Measurements from ENCODE around the gene UBE2V1.

Gene UBE2V1

DNA sequence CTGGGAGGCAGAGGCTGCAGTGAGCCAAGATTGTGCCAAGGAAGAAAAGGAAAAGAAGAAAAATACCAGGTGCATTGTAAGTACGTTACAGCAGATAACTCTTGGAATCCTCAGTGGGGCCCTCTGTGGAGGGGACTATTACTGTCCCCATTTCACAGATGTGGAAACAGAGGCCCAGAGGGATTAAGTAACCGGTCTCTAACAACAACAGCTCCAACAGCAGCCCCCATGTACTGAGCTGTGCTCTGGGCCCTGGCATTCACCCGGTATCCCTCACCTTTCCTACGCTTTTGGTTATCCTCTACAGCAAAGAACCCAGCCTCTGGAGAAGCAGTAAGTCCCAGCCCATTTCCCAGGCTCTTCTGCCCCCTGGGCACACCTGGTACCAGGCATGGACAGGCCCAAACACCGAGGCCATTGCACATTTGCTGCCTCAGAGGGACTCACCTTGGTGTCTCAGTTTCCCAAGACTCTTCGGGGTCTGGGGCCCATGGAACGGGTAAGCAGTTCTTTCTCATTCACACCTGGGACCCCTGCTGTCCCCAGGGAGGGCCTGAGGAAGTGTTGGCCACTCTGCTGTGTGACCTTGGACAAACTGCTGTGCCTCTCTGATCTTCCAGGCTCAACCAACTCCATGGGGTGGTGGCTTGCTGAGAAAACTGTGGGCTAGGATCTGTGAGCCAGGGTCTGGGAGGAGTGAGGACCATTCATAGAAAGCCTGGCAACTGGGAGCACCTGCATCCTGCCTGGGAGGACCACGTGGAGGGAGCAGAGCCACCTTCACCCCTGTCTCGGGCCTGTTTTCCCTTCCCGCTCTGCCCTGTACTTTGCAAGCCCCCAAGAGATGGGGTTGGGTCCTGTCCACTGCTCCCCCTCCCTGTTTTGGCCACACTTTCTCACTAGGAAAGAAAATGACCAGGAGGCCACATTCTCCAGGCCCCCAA lies 70.3 kb downstream of the UBE2V1 start:
- 91 to 93% methylated on average over 10 of the region's 10 CpGs for whole genome bisulfite sequencing, 2 experiments
- Histone ChIP-seq H3K27ac (ENCODE audit: insufficient read depth, low read depth, low read length, poor library complexity, severe bottlenecking) (no peak overlapping the region), H3K36me3 (ENCODE audit: control insufficient read depth, insufficient read depth, low read length) (no peaks in the 10 kb centered on the region), H3K27me3 (ENCODE audit: control insufficient read depth, insufficient read depth, low read length, poor library complexity, severe bottlenecking) (no peaks in the 10 kb centered on the region), H3K4me3 (ENCODE audit: insufficient read depth, low read depth, low read length) (no peak overlapping the region), H3K9me3 (ENCODE audit: control insufficient read depth, low read length) (no peaks in the 10 kb centered on the region), H3K4me1 (ENCODE audit: control insufficient read depth, insufficient read depth, low read length) (no peaks in the 10 kb centered on the region)

- WGBS, 2 experiments, result 91% methylated on average over 16 of the region's 16 CpGs
- Histone ChIP-seq H3K4me1 (ENCODE audit: control insufficient read depth, insufficient read depth, low read length) (no peaks in the 10 kb centered on the region), H3K36me3 (ENCODE audit: control insufficient read depth, insufficient read depth, low read length) (no peaks in the 10 kb centered on the region), H3K4me3 (ENCODE audit: insufficient read depth, low read depth, low read length) (no peak overlapping the region), H3K9me3 (ENCODE audit: control insufficient read depth, low read length) (no peaks in the 10 kb centered on the region), H3K27me3 (ENCODE audit: control insufficient read depth, insufficient read depth, low read length, poor library complexity, severe bottlenecking) (no peaks in the 10 kb centered on the region), H3K27ac (ENCODE audit: insufficient read depth, low read depth, low read length, poor library complexity, severe bottlenecking) (no peak overlapping the region)
Observed at GRCh38 chr20:50041246-50041873, 71.6 kb downstream of the UBE2V1 start.

GRCh38 chr20:50040432-50041245 lies 72.3 kb downstream of the UBE2V1 start:
- Histone ChIP-seq H3K36me3 (ENCODE audit: control insufficient read depth, insufficient read depth, low read length) (no peaks in the 10 kb centered on the region), H3K4me3 (ENCODE audit: insufficient read depth, low read depth, low read length) (no peak overlapping the region), H3K27me3 (ENCODE audit: control insufficient read depth, insufficient read depth, low read length, poor library complexity, severe bottlenecking) (no peaks in the 10 kb centered on the region), H3K27ac (ENCODE audit: insufficient read depth, low read depth, low read length, poor library complexity, severe bottlenecking) (no peak overlapping the region), H3K9me3 (ENCODE audit: control insufficient read depth, low read length) (no peaks in the 10 kb centered on the region), H3K4me1 (ENCODE audit: control insufficient read depth, insufficient read depth, low read length) (no peaks in the 10 kb centered on the region)
- WGBS, 2 experiments, result 79% methylated on average over 17 of the region's 17 CpGs

GRCh38 chr20:50039706-50040431 lies 73.1 kb downstream of the UBE2V1 start:
- Histone ChIP-seq H3K27me3 (ENCODE audit: control insufficient read depth, insufficient read depth, low read length, poor library complexity, severe bottlenecking) (no peaks in the 10 kb centered on the region), H3K27ac (ENCODE audit: insufficient read depth, low read depth, low read length, poor library complexity, severe bottlenecking) (no peak overlapping the region), H3K36me3 (ENCODE audit: control insufficient read depth, insufficient read depth, low read length) (no peaks in the 10 kb centered on the region), H3K4me1 (ENCODE audit: control insufficient read depth, insufficient read depth, low read length) (no peaks in the 10 kb centered on the region), H3K4me3 (ENCODE audit: insufficient read depth, low read depth, low read length) (no peak overlapping the region), H3K9me3 (ENCODE audit: control insufficient read depth, low read length) (no peaks in the 10 kb centered on the region)
- WGBS, 2 experiments, result 75% methylated on average over 10 of the region's 10 CpGs

GRCh38 chr20:50038574-50038991 lies 74.4 kb downstream of the UBE2V1 start:
- Histone ChIP-seq H3K27ac (ENCODE audit: insufficient read depth, low read depth, low read length, poor library complexity, severe bottlenecking) (no peak overlapping the region), H3K9me3 (ENCODE audit: control insufficient read depth, low read length) (no peaks in the 10 kb centered on the region), H3K27me3 (ENCODE audit: control insufficient read depth, insufficient read depth, low read length, poor library complexity, severe bottlenecking) (no peaks in the 10 kb centered on the region), H3K4me3 (ENCODE audit: insufficient read depth, low read depth, low read length) (no peak overlapping the region), H3K36me3 (ENCODE audit: control insufficient read depth, insufficient read depth, low read length) (no peaks in the 10 kb centered on the region), H3K4me1 (ENCODE audit: control insufficient read depth, insufficient read depth, low read length) (no peaks in the 10 kb centered on the region)
- WGBS, 2 experiments, result 49 to 52% methylated on average over 10 of the region's 10 CpGs

GRCh38 chr20:50038169-50038568 lies 74.8 kb downstream of the UBE2V1 start:
- H3K27ac ChIP-seq (ENCODE audit: insufficient read depth, low read depth, low read length, poor library complexity, severe bottlenecking), result no peak overlapping the region
- H3K4me3 ChIP-seq (ENCODE audit: insufficient read depth, low read depth, low read length), result no peak overlapping the region
- H3K36me3 ChIP-seq (ENCODE audit: control insufficient read depth, insufficient read depth, low read length), result no peaks in the 10 kb centered on the region
- no peaks in the 10 kb centered on the region for H3K27me3 ChIP-seq (ENCODE audit: control insufficient read depth, insufficient read depth, low read length, poor library complexity, severe bottlenecking)
- H3K9me3 ChIP-seq (ENCODE audit: control insufficient read depth, low read length), result no peaks in the 10 kb centered on the region
- 63 to 64% methylated on average over 6 of the region's 6 CpGs for WGBS, 2 experiments
- H3K4me1 ChIP-seq (ENCODE audit: control insufficient read depth, insufficient read depth, low read length), result no peaks in the 10 kb centered on the region

GRCh38 chr20:50037575-50037974 lies 75.4 kb downstream of the UBE2V1 start:
- H3K27me3 ChIP-seq (ENCODE audit: control insufficient read depth, insufficient read depth, low read length, poor library complexity, severe bottlenecking), result no peaks in the 10 kb centered on the region
- no peaks in the 10 kb centered on the region for H3K9me3 ChIP-seq (ENCODE audit: control insufficient read depth, low read length)
- 81 to 84% methylated on average over 7 of the region's 7 CpGs for WGBS, 2 experiments
- no peak overlapping the region for H3K4me3 ChIP-seq (ENCODE audit: insufficient read depth, low read depth, low read length)
- no peak overlapping the region for H3K27ac ChIP-seq (ENCODE audit: insufficient read depth, low read depth, low read length, poor library complexity, severe bottlenecking)
- no peaks in the 10 kb centered on the region for H3K4me1 ChIP-seq (ENCODE audit: control insufficient read depth, insufficient read depth, low read length)
- no peaks in the 10 kb centered on the region for H3K36me3 ChIP-seq (ENCODE audit: control insufficient read depth, insufficient read depth, low read length)

DNA sequence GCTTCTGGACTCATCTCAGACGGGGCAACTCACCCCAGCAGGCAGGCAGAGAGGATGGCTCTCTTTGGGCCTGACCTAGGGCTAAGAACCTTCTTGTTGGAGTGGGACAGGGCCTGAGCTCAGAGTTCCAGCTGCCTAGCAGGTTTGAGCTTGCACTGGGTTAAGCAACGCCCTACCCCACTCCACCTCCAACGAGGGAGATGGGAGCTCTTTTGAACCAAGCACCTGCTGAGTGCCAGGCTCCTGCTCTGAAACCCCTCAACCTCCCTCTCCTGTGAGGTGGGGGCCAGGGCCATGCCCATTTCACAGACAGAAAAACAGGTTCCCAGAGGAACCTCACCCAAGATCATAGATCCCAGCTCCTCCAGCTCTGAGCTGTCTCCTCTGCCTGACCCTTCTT lies 75.8 kb downstream of the UBE2V1 start:
- Histone ChIP-seq H3K4me1 (ENCODE audit: control insufficient read depth, insufficient read depth, low read length) (no peaks in the 10 kb centered on the region), H3K9me3 (ENCODE audit: control insufficient read depth, low read length) (no peaks in the 10 kb centered on the region), H3K27me3 (ENCODE audit: control insufficient read depth, insufficient read depth, low read length, poor library complexity, severe bottlenecking) (no peaks in the 10 kb centered on the region), H3K27ac (ENCODE audit: insufficient read depth, low read depth, low read length, poor library complexity, severe bottlenecking) (no peak overlapping the region), H3K36me3 (ENCODE audit: control insufficient read depth, insufficient read depth, low read length) (no peaks in the 10 kb centered on the region), H3K4me3 (ENCODE audit: insufficient read depth, low read depth, low read length) (no peak overlapping the region)
- WGBS, 2 experiments, result 69 to 75% methylated on average over 3 of the region's 3 CpGs

GRCh38 chr20:50036703-50037102 lies 76.2 kb downstream of the UBE2V1 start:
- no peaks in the 10 kb centered on the region for H3K27me3 ChIP-seq (ENCODE audit: control insufficient read depth, insufficient read depth, low read length, poor library complexity, severe bottlenecking)
- H3K36me3 ChIP-seq (ENCODE audit: control insufficient read depth, insufficient read depth, low read length), result no peaks in the 10 kb centered on the region
- H3K9me3 ChIP-seq (ENCODE audit: control insufficient read depth, low read length), result no peaks in the 10 kb centered on the region
- no peaks in the 10 kb centered on the region for H3K4me1 ChIP-seq (ENCODE audit: control insufficient read depth, insufficient read depth, low read length)
- WGBS, 2 experiments, result 89 to 93% methylated on average over 3 of the region's 3 CpGs
- H3K4me3 ChIP-seq (ENCODE audit: insufficient read depth, low read depth, low read length), result no peak overlapping the region
- H3K27ac ChIP-seq (ENCODE audit: insufficient read depth, low read depth, low read length, poor library complexity, severe bottlenecking), result no peak overlapping the region
